ENCODE measurements around the gene SRPK3.
"Not testable (repeated sequence)": the region's sequence is repeated elsewhere in the genome, so short reads cannot be mapped to it uniquely, and the experiment has no call there.

The SRPK3 gene, protein sequence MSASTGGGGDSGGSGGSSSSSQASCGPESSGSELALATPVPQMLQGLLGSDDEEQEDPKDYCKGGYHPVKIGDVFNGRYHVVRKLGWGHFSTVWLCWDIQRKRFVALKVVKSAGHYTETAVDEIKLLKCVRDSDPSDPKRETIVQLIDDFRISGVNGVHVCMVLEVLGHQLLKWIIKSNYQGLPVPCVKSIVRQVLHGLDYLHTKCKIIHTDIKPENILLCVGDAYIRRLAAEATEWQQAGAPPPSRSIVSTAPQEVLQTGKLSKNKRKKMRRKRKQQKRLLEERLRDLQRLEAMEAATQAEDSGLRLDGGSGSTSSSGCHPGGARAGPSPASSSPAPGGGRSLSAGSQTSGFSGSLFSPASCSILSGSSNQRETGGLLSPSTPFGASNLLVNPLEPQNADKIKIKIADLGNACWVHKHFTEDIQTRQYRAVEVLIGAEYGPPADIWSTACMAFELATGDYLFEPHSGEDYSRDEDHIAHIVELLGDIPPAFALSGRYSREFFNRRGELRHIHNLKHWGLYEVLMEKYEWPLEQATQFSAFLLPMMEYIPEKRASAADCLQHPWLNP

DNA sequence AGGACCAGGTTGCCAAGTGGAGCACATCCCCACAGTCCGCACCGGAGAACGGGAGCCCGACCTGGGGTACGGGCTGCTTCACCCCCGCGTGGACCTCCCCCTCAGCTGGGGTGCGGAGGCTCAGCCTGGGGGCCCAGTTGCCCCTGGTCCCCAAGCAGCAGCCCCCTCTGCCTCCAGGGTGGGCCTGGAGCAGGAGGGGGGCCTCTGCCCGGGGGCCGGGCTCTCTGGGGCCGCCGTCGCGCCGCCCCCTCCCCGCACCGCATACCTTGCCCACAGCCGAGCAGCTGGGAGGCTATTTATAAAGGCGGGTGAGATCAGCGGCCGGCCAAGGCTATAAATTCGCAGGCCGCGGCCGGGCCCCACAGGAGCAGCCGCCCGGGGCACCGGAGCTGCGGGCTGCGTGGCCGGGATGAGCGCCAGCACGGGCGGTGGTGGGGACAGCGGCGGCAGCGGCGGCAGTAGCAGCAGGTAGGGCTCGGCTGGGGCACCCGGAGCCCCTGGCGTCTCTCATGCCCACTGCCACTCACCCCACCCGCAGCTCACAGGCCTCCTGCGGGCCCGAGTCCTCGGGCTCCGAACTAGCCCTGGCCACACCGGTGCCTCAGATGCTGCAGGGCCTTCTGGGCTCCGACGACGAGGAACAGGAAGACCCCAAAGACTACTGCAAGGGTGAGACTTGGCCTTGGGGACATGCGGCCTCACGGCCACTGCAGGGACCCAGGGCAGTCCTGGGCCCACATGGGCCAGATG, at the start of gene SRPK3:
TSS of gene SRPK3 (plus strand) at position 364 of the 750 bp plus-strand sequence. CDS start at position 410, 46 bp downstream.
- DNase-seq, result peak; percentile 59

DNA sequence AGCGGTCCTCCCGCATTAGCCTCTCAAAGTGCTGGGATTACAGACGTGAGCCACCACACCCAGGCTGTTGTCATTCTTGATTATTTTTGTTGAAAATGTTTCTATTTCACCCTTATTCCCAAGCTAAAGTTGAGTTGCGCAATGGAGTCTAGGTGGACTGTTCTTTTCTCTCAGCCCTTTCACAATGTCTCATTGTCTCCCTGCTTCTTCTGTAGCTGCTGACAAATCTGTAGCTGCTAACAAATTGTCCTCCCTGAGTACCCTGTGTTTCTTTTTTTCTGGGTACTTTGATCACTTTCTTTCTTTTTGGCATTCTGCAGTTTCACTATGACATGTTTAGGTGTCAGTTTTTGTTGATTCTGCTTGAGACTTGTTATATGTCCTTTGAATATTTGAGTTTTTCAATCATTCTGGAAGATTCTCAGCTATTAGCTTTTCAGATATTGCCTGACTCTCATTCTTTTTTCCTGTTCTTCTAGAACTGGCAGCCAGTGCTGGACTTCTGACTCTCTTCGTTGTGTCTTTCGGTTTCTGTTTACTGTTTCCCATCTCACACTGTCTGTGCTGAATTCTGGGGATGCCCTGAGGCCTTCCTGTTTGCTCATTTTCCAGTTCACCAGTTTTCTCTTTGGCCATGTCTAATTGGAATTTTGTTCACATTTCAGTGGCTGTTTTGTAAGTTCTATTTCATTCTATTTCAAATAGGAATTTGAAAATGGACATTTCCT, 49.6 kb upstream of the SRPK3 start:
- no peak for DNase-seq

GRCh38 chrX:153731845-153732215, 49.0 kb upstream of the SRPK3 start:
- DNase-seq, result no peak

- DNase-seq, result no peak
Measured at GRCh38 chrX:153732401-153732800, 48.4 kb upstream of the SRPK3 start.

DNA sequence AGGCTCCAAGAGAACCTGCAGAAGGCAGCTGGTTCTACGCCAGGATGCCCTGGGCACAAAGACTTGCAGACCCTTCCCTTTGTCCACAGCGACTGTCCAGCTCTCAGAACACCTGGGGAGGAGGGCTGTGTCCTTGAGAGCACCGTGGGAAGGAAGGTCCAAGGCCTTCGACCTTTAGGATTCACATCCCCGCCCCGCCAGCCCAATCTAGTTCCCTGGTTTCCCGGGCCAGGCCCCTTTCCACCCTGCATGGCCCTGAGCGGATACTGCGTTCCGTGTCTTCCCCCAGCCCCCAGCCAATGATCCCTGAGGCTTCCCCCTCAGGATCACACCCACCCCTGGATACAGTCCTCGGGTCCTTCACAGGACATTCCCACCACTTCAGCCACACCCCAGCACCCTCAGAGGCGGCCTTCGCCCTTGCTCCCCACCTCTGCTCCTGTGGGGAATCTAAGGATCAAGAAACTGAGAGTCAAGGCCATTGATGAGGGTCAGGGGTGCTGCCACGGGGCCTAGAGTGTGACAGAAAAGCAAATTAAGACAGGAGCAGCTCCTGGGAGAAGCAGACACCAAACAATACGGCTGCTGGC, 47.1 kb upstream of the SRPK3 start:
- DNase-seq, result no peak

DNA sequence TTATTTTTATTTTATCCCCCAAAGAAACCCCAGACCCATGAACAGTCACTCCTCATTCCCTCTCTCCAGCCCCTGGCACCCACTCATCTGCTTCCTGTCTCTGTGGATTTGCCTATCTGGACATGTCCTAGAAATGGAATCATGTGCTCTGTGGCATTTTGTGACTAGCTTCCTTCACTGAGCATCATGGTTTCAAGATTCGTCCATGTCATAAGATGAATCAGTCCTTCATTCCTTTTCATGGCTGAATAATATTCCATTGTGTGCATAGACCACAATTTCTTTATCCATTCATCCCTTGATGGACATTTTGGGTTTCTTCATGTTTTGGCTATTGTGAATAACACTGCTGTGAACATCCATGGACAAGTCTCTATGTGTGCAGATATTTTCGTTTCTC, 46.0 kb upstream of the SRPK3 start:
- no peak for DNase-seq

- DNase-seq, result no peak
Measured at GRCh38 chrX:153735274-153735673, 45.6 kb upstream of the SRPK3 start.

DNA sequence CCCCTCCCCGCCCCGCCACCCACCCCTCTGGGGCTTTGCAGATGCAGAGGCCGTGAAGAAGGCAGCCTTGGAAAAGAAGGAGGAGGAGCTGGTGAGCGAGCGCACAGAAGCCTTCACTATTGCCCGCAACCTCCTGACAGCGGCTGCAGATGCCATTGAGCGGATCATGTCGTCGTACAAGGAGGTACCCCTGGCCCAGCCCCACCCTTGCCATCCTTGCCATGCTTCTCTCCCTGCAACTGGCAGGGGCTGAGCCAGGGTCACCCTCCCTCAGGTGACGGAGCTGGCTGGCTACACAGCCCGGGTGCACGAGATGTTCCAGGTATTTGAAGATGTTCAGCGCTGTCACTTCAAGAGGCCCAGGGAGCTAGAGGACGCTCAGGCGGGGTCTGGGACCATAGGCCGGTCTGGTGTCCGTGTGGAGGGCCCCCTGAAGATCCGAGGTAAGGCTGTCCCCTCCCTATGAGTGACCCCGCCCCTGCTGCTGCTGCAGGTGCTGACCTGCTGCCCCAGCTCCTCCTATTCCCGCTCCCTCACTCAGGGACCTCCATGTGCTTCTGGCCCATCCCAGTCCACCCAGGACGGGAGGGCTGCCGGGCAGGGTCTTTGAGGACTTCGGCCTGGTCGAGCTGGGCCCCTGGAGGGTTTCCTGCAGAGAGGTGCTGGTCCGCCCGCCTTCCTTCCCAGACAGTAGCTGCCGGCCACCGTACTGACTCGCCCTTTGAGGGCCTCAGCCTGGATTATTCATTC, 44.6 kb upstream of the SRPK3 start:
- no peak for DNase-seq

GRCh38 chrX:153736871-153737441, 43.9 kb upstream of the SRPK3 start:
- no peak for DNase-seq

DNA sequence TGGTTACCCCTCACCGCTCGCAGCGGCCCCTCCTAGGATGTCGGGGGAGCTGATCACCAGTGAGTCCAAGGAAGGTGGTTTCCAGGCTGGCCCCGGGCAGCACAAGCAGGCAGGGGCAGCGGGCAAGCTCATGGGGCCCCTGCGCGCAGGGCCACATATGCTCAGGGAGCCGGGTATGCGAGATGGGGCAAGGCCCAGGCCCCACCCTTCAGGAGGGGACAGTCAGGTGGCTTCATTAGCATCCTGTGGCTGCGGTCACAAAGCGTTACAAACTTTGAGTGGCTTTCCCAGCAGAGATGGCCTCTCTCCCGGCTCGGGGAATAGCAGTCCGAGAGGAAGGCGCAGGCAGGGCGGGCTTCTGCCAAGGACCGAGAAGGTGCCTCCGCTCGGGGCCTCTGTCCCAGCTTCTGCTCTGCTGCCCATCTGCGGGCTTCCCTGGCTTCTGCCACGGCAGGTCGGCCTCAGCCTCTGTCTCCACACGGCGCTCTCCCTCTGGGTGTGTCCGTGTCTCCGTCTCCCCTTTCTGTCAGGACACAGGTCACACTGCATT, 42.7 kb upstream of the SRPK3 start:
- DNase-seq, result no peak

GRCh38 chrX:153739754-153740486, 40.9 kb upstream of the SRPK3 start:
- DNase-seq, result no peak

GRCh38 chrX:153740631-153741222, 40.1 kb upstream of the SRPK3 start:
- no peak for DNase-seq

- DNase-seq, result no peak
Measured at GRCh38 chrX:153741446-153741845, 39.4 kb upstream of the SRPK3 start.

GRCh38 chrX:153742111-153742510, 38.7 kb upstream of the SRPK3 start:
- not testable (repeated sequence) for DNase-seq

DNA sequence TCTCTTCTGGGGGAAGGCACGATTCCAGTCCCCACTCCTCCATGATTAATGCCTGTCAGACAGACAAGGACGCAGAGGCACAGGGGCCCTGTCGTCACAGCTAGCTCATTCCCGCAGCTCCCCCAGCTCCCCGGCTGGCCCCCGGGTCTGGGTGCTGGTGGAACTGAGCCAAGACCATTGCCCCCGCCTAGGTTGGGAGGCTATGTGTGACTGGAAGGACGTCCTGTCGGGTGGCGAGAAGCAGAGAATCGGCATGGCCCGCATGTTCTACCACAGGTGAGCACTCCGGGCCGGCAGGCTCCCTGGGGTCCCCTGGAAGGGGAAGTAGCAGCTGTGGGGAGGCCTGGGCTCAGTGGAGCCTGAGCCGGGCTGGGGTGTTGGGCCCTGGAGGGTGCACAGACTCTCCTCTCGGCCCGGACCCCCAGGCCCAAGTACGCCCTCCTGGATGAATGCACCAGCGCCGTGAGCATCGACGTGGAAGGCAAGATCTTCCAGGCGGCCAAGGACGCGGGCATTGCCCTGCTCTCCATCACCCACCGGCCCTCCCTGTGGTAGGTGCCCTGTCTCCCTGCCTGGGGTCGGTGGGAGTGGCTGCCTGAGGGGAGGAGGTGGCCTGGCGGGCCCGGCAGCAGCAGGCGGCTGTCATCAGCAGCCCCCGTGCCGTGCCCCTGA, 37.9 kb upstream of the SRPK3 start:
- DNase-seq, result not testable (repeated sequence)

GRCh38 chrX:153743468-153744209, 37.2 kb upstream of the SRPK3 start:
- DNase-seq, result not testable (repeated sequence)

- DNase-seq, result no peak
Measured at GRCh38 chrX:153744210-153745066, 36.4 kb upstream of the SRPK3 start.

DNA sequence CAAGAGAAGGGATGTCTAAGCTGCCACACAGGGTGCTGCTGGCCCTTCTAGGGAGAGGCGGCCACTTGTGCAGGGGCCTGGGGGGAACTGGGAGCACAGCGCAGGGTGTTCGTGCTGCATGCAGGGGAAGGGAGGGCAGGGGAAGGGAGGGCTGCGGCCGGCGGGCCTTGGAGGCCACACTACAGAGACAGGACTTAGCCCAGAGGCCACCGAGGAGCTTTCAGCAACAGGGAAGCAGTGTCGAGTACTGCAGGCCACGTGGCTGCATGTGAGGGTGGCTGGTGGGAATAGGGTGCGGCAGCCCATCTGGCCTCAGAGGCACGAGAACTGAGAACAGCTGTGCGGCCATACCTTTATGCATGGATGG, 35.8 kb upstream of the SRPK3 start:
- not testable (repeated sequence) for DNase-seq

All from left hindlimb (tissue), 1 donor.